Ishikawa (cell line): ENCODE data around the gene FBXL3.

Source experiments
- CEBPB ChIP-seq: IDR thresholded peaks from 2 replicates; pipeline ENCODE4 v1.6.1; 2012
- CREB1 ChIP-seq: IDR thresholded peaks from 2 replicates; pipeline ENCODE4 v1.6.1; 2012; ENCODE audit warnings: low read depth
- EGR1 ChIP-seq: IDR thresholded peaks from 2 replicates; pipeline ENCODE4 v1.6.1; 2012
- EP300 ChIP-seq: IDR thresholded peaks from 2 replicates; pipeline ENCODE4 v1.6.1; 2012; ENCODE audit warnings: borderline replicate concordance
- FOXM1 ChIP-seq: IDR thresholded peaks from 2 replicates; pipeline ENCODE4 v1.6.1; 2012; ENCODE audit warnings: low read depth, borderline replicate concordance
- MAX ChIP-seq: IDR thresholded peaks from 2 replicates; pipeline ENCODE4 v1.6.1; 2012
- NFIC ChIP-seq: IDR thresholded peaks from 2 replicates; pipeline ENCODE4 v1.6.1; 2012
- RAD21 ChIP-seq: IDR thresholded peaks from 2 replicates; pipeline ENCODE4 v1.6.1; 2012; ENCODE audit warnings: low read depth
- REST ChIP-seq: IDR thresholded peaks from 2 replicates; pipeline ENCODE4 v1.6.1; 2012; ENCODE audit warnings: low read depth, mild to moderate bottlenecking
- TAF1 ChIP-seq: IDR thresholded peaks from 2 replicates; pipeline ENCODE4 v1.6.1; 2012; ENCODE audit warnings: low read depth, mild to moderate bottlenecking
- TCF12 ChIP-seq: IDR thresholded peaks from 2 replicates; pipeline ENCODE4 v1.6.1; 2012; ENCODE audit warnings: low read depth
- TEAD4 ChIP-seq: IDR thresholded peaks from 2 replicates; pipeline ENCODE4 v1.6.1; 2012
- USF1 ChIP-seq: IDR thresholded peaks from 2 replicates; pipeline ENCODE4 v1.6.1; 2012
- YY1 ChIP-seq: IDR thresholded peaks from 2 replicates; pipeline ENCODE4 v1.6.1; 2012; ENCODE audit warnings: low read depth
- ZBTB7A ChIP-seq: IDR thresholded peaks from 2 replicates; pipeline ENCODE4 v1.6.1; 2012; ENCODE audit warnings: low read depth

Gene FBXL3

GRCh38 chr13:76982061-76982460 lies 44.9 kb downstream of the FBXL3 start:
- TF ChIP-seq USF1 (no peak), EGR1 (no peak), ZBTB7A (no peak), YY1 (no peak), EP300 (no peak), RAD21 (no peak), TAF1 (no peak), FOXM1 (no peak), REST (no peak), MAX (no peak), NFIC (no peak), CREB1 (no peak), TCF12 (no peak), TEAD4 (no peak)

GRCh38 chr13:76980075-76980718 lies 46.8 kb downstream of the FBXL3 start:
- TF ChIP-seq RAD21 (peak; percentile 78), USF1 (no peak), EGR1 (no peak), TCF12 (no peak), ZBTB7A (peak; percentile 95), MAX (0 out of 2 replicates have a peak, but pooled peaks have one; percentile 38), TEAD4 (peak; percentile 37; the same call in 1 of the 2 replicates)

GRCh38 chr13:76976929-76977328 lies 50.0 kb downstream of the FBXL3 start:
- TF ChIP-seq NFIC (no peak), ZBTB7A (no peak), CREB1 (no peak), TCF12 (no peak), CEBPB (no peak), EGR1 (no peak)

GRCh38 chr13:76976490-76976889 lies 50.5 kb downstream of the FBXL3 start:
- TF ChIP-seq MAX, result no peak
- no peak for TF ChIP-seq CEBPB
- TF ChIP-seq TEAD4, result no peak
- no peak for TF ChIP-seq CREB1
- TF ChIP-seq NFIC, result no peak
- TF ChIP-seq USF1, result no peak
- TF ChIP-seq YY1, result no peak
- TF ChIP-seq EP300, result no peak
- TF ChIP-seq ZBTB7A, result no peak
- no peak for TF ChIP-seq REST
- no peak for TF ChIP-seq EGR1
- no peak for TF ChIP-seq TCF12
- TF ChIP-seq TAF1, result no peak
- no peak for TF ChIP-seq FOXM1
- no peak for TF ChIP-seq RAD21

- TF ChIP-seq EGR1 (no peak), CEBPB (no peak), NFIC (no peak), FOXM1 (no peak), TEAD4 (no peak), TAF1 (no peak), EP300 (no peak)
These were observed 51.1 kb downstream of the FBXL3 start for GRCh38 chr13:76975863-76976262.

GRCh38 chr13:76974618-76974975 lies 52.4 kb downstream of the FBXL3 start:
- TF ChIP-seq CEBPB, result no peak
- no peak for TF ChIP-seq MAX
- TF ChIP-seq TEAD4, result no peak
- TF ChIP-seq TCF12, result no peak
- TF ChIP-seq REST, result no peak
- TF ChIP-seq EGR1, result no peak
- no peak for TF ChIP-seq ZBTB7A
- TF ChIP-seq USF1, result no peak
- no peak for TF ChIP-seq TAF1
- TF ChIP-seq RAD21, result no peak
